ENCODE results near the gene ERCC3. TPM values are rescaled to one million over a fixed set of nuclear protein-coding genes. Genes with fewer than 3 reads are reported as not detected.

Gene ERCC3
- total RNA-seq, 1 experiment from 2014 or later: 48.1 TPM

DNA sequence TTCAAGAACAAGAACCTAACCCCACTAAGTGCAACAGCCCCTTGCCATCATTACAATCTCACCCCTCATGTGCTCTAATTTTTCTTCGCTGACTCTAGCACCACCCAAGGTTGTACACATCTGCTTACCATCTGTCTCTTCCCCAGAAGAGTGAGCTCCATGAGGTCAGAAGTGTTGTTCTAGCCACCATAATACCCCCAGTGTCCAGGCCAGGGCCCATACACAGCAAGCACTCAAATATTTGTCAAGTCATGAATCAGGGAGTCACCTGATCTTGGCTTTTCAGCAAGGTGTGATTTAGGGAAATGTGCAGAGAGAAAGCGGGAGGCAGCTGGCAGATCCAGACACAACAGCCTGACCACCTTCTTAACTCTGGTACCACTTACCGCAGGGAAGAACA, 5.7 kb downstream of the ERCC3 start:
- H3K4me1 Mint-ChIP-seq: peaks cover 8% of the 10 kb centered on the region
- peaks cover 82% of the 10 kb centered on the region for H3K36me3 Mint-ChIP-seq
- H3K9me3 Mint-ChIP-seq: peaks cover 14% of the 10 kb centered on the region
- ATAC-seq: no peak
- no peak overlapping the region for H3K4me3 Mint-ChIP-seq
- TF ChIP-seq ZNF317 (CRISPR knock-in tag; IDR thresholded peaks at IDR 0.05; ENCODE audit: borderline replicate concordance, low read depth) (no peak), MYBL2 (CRISPR knock-in tag; IDR thresholded peaks at IDR 0.05) (no peak), FOXP1 (CRISPR knock-in tag; IDR thresholded peaks at IDR 0.05; ENCODE audit: borderline replicate concordance) (no peak), CREB1 (CRISPR knock-in tag; IDR thresholded peaks at IDR 0.05) (no peak), TEAD4 (CRISPR knock-in tag; IDR thresholded peaks at IDR 0.05) (no peak), HMGA2 (CRISPR knock-in tag; IDR thresholded peaks at IDR 0.05) (no peak), ETV6 (CRISPR knock-in tag; IDR thresholded peaks at IDR 0.05) (no peak), NR1H2 (CRISPR knock-in tag; IDR thresholded peaks at IDR 0.05) (no peak), ZBTB21 (CRISPR knock-in tag; IDR thresholded peaks at IDR 0.05; ENCODE audit: borderline replicate concordance) (no peak)
- TF ChIP-seq, protein P1, sequence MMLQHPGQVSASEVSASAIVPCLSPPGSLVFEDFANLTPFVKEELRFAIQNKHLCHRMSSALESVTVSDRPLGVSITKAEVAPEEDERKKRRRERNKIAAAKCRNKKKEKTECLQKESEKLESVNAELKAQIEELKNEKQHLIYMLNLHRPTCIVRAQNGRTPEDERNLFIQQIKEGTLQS (CRISPR knock-in tag; conservative IDR thresholded peaks at IDR 0.05): no peak
- TF ChIP-seq, protein P2, sequence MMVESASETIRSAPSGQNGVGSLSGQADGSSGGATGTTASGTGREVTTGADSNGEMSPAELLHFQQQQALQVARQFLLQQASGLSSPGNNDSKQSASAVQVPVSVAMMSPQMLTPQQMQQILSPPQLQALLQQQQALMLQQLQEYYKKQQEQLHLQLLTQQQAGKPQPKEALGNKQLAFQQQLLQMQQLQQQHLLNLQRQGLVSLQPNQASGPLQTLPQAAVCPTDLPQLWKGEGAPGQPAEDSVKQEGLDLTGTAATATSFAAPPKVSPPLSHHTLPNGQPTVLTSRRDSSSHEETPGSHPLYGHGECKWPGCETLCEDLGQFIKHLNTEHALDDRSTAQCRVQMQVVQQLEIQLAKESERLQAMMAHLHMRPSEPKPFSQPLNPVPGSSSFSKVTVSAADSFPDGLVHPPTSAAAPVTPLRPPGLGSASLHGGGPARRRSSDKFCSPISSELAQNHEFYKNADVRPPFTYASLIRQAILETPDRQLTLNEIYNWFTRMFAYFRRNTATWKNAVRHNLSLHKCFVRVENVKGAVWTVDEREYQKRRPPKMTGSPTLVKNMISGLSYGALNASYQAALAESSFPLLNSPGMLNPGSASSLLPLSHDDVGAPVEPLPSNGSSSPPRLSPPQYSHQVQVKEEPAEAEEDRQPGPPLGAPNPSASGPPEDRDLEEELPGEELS (CRISPR knock-in tag; IDR thresholded peaks at IDR 0.05): no peak
- TF ChIP-seq, protein P3, sequence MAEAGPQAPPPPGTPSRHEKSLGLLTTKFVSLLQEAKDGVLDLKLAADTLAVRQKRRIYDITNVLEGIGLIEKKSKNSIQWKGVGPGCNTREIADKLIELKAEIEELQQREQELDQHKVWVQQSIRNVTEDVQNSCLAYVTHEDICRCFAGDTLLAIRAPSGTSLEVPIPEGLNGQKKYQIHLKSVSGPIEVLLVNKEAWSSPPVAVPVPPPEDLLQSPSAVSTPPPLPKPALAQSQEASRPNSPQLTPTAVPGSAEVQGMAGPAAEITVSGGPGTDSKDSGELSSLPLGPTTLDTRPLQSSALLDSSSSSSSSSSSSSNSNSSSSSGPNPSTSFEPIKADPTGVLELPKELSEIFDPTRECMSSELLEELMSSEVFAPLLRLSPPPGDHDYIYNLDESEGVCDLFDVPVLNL (CRISPR knock-in tag; IDR thresholded peaks at IDR 0.05; ENCODE audit: borderline replicate concordance, low read depth): no peak
- H3K27me3 Mint-ChIP-seq (ENCODE audit: low read depth): no peaks in the 10 kb centered on the region
- ChIA-PET POLR2A (no interaction called here), CTCF (no interaction called here)
- DNase-seq (ENCODE audit: low spot score): no peak
- H3K27ac Mint-ChIP-seq: no peak overlapping the region

DNA sequence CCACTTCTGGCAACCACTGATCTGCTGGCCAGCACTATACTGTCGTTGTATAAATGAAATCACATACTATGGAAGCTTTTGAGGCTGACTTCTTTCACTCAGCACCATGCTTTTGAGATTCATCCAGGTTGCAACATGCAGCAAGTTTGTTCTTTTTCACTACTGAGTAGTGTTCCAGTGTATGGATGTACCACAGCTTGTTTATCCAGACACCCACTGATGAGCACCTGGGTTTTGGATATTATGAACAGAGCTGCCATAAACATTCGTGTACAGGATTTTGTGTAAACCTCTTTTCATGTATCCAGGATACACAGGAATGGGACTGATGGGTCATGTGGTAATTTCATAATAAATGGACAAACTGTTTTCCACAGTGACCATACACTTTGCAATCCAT, 10.7 kb downstream of the ERCC3 start:
- TF ChIP-seq, protein P4, sequence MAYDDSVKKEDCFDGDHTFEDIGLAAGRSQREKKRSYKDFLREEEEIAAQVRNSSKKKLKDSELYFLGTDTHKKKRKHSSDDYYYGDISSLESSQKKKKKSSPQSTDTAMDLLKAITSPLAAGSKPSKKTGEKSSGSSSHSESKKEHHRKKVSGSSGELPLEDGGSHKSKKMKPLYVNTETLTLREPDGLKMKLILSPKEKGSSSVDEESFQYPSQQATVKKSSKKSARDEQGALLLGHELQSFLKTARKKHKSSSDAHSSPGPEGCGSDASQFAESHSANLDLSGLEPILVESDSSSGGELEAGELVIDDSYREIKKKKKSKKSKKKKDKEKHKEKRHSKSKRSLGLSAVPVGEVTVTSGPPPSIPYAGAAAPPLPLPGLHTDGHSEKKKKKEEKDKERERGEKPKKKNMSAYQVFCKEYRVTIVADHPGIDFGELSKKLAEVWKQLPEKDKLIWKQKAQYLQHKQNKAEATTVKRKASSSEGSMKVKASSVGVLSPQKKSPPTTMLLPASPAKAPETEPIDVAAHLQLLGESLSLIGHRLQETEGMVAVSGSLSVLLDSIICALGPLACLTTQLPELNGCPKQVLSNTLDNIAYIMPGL (CRISPR knock-in tag; IDR thresholded peaks at IDR 0.05): no peak
- TF ChIP-seq ZNF416 (CRISPR knock-in tag; IDR thresholded peaks at IDR 0.05) (no peak), GTF2I (CRISPR knock-in tag; conservative IDR thresholded peaks at IDR 0.05) (peak; percentile 63; the same call in 1 of the 2 replicates)
- no peaks in the 10 kb centered on the region for H3K27me3 Mint-ChIP-seq (ENCODE audit: low read depth)
- peaks cover 16% of the 10 kb centered on the region for H3K9me3 Mint-ChIP-seq
- DNase-seq (ENCODE audit: low spot score) (no peak), ATAC-seq (no peak)
- H3K27ac Mint-ChIP-seq: no peak overlapping the region
- ChIA-PET POLR2A (no interaction called here), CTCF (no interaction called here)
- H3K36me3 Mint-ChIP-seq: peaks cover 86% of the 10 kb centered on the region
- no peaks in the 10 kb centered on the region for H3K4me1 Mint-ChIP-seq
- H3K4me3 Mint-ChIP-seq: no peak overlapping the region

DNA sequence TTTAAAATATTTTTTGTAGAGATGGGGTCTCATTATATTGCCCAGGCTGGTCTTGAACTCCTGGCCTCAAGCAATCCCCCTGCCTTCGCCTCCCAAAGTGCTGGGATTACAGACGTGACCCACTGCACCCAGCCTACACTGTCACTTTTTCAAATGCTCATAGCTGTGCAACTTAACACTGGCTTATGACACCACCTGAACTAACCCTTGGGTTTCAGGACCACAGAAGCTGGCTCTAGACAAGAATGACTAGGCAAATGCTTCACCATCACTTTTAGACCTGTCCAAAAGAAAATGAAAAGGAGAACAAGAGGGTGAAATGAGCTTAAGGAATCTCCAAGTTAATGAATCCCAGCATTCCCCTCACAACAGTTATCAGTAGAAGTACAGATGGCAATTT, 13.3 kb downstream of the ERCC3 start:
- ChIA-PET POLR2A (no interaction called here), CTCF (interaction anchor here (1.3 to 1.8 kb wide), 2 partner anchors 80 to 84 kb away, joined by 4 to 6 read pairs; no protein-coding TSS in a partner anchor)
- H3K27ac Mint-ChIP-seq: no peak overlapping the region

More for the DNA sequence above, 13.3 kb downstream of the ERCC3 start:
- Mint-ChIP-seq H3K27me3 (ENCODE audit: low read depth) (no peaks in the 10 kb centered on the region), H3K4me3 (no peak overlapping the region), H3K36me3 (peaks cover 82% of the 10 kb centered on the region), H3K4me1 (no peaks in the 10 kb centered on the region), H3K9me3 (peaks cover 16% of the 10 kb centered on the region)
- ATAC-seq: no peak
- TF ChIP-seq ESRRA (CRISPR knock-in tag; IDR thresholded peaks at IDR 0.05; ENCODE audit: borderline replicate concordance) (no peak), SOX15 (CRISPR knock-in tag; IDR thresholded peaks at IDR 0.05) (no peak)
- DNase-seq (ENCODE audit: low spot score): no peak
